Ureter (tissue), 1 donor: ENCODE results near the gene FSIP1. TPM values are rescaled to one million over a fixed set of nuclear protein-coding genes. Genes with fewer than 3 reads are reported as not detected.

ENCODE experiments used
- DNase-seq: peaks from one replicate; pipeline ENCODE4 v3.0.0-alpha.2; 2020; ENCODE audit warnings: low spot score
- total RNA-seq: library from RNA; stranded (reverse); gene quantifications from one replicate; pipeline ENCODE4 v1.2.4, GENCODE V29; 2023
- donor health status: DM: yes; HTN: yes; CAD: no.

Gene FSIP1
- total RNA-seq, 1 donor from 2014 or later, result 1.4 TPM

- no peak for DNase-seq
These were observed 200.2 kb downstream of the FSIP1 start for GRCh38 chr15:39582286-39582976.

- peak; percentile 80 for DNase-seq
These were observed 200.8 kb downstream of the FSIP1 start for GRCh38 chr15:39581793-39582285.

- no peak for DNase-seq
These were observed 201.3 kb downstream of the FSIP1 start for GRCh38 chr15:39581242-39581792.

- peak; percentile 87 for DNase-seq
These were observed 202.0 kb downstream of the FSIP1 start, which contains the start of gene THBS1 for GRCh38 chr15:39580485-39581241. TSS of gene THBS1 (plus strand) at chr15:39581079. CDS start at chr15:39581858, 779 bp downstream.

- DNase-seq, result peak; percentile 96
These were observed 202.5 kb downstream of the FSIP1 start for GRCh38 chr15:39580117-39580484.

- DNase-seq, result peak; percentile 67
These were observed 203.0 kb downstream of the FSIP1 start for GRCh38 chr15:39579487-39580116.

GRCh38 chr15:39578851-39579486 is 203.7 kb downstream of the FSIP1 start:
- no peak for DNase-seq

GRCh38 chr15:39575180-39575579 is 207.5 kb downstream of the FSIP1 start:
- no peak for DNase-seq

GRCh38 chr15:39574427-39574826 is 208.2 kb downstream of the FSIP1 start:
- no peak for DNase-seq

GRCh38 chr15:39573844-39574243 is 208.8 kb downstream of the FSIP1 start:
- no peak for DNase-seq

- no peak for DNase-seq
These were observed 209.4 kb downstream of the FSIP1 start for GRCh38 chr15:39573287-39573686.

GRCh38 chr15:39565851-39566250 is 216.8 kb downstream of the FSIP1 start:
- DNase-seq, result no peak

- DNase-seq, result no peak
These were observed 217.5 kb downstream of the FSIP1 start for GRCh38 chr15:39564972-39565665.

GRCh38 chr15:39558421-39558820 is 224.2 kb downstream of the FSIP1 start:
- no peak for DNase-seq

- no peak for DNase-seq
These were observed 226.2 kb downstream of the FSIP1 start for GRCh38 chr15:39556461-39556860.

GRCh38 chr15:39555885-39556284 is 226.8 kb downstream of the FSIP1 start:
- DNase-seq, result no peak

GRCh38 chr15:39554746-39555387 is 227.8 kb downstream of the FSIP1 start:
- no peak for DNase-seq

GRCh38 chr15:39553947-39554693 is 228.5 kb downstream of the FSIP1 start:
- no peak for DNase-seq

- no peak for DNase-seq
These were observed 230.1 kb downstream of the FSIP1 start for GRCh38 chr15:39552556-39552955.

GRCh38 chr15:39551476-39551875 is 231.2 kb downstream of the FSIP1 start:
- DNase-seq, result no peak
